Measurements from ENCODE around the gene FXYD6.
A peak's percentile ranks its signal among the peaks of the same experiment; 100 is the strongest.

Gene FXYD6

DNA sequence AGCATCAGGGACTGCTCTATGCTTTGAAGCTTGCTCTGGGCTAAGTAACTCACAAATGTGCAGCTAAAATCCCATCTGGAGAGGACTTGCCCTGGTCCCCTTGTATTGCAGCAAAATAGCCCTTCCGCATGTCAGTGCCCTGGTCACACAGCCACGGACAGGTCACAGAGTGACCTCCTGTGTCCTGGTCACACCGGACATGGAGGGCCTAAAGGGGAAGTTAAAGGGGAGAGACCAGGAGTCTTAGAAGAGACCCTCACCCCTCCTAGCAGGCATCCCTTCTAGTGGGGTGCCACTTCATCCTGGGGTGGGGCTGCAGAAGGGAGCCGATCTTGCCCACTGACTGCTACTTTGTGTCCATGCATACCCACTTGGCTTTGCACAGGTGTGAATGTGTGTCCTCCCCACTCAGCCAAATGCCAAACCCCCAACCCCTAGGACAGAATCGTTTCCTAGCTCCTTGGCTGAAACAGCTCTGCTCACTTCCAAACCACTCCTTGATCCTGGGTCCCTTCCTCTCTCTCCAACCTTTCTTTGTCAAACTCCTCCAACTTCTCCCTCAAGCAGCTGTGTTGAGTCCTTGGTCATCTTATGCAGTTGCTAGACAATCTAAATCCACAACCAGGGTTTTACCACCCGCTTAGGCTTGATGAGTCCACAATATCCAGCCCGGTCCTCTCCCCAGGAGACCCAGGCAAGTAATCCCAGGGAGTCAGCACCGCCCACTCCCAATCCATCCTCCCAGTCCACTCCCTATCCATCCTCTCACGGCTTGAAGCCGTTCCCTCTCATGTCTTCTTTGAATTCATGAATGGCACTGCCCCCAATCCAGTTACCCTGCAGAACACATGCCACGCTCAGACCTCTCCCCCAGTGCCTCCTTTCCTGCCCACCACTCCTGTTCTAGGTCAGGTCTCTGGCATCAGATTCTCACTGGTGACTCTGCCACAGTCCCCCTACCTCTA, 3.3 kb upstream of the FXYD6 start:
- TF ChIP-seq, protein P1, sequence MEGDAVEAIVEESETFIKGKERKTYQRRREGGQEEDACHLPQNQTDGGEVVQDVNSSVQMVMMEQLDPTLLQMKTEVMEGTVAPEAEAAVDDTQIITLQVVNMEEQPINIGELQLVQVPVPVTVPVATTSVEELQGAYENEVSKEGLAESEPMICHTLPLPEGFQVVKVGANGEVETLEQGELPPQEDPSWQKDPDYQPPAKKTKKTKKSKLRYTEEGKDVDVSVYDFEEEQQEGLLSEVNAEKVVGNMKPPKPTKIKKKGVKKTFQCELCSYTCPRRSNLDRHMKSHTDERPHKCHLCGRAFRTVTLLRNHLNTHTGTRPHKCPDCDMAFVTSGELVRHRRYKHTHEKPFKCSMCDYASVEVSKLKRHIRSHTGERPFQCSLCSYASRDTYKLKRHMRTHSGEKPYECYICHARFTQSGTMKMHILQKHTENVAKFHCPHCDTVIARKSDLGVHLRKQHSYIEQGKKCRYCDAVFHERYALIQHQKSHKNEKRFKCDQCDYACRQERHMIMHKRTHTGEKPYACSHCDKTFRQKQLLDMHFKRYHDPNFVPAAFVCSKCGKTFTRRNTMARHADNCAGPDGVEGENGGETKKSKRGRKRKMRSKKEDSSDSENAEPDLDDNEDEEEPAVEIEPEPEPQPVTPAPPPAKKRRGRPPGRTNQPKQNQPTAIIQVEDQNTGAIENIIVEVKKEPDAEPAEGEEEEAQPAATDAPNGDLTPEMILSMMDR (conservative IDR thresholded peaks at IDR 0.05; ENCODE audit: low read depth, low read length), result no peak
- DNase-seq (ENCODE audit: low read depth), result no peak
- H3K4me3 ChIP-seq (ENCODE audit: low read length), result no peak overlapping the region

DNA sequence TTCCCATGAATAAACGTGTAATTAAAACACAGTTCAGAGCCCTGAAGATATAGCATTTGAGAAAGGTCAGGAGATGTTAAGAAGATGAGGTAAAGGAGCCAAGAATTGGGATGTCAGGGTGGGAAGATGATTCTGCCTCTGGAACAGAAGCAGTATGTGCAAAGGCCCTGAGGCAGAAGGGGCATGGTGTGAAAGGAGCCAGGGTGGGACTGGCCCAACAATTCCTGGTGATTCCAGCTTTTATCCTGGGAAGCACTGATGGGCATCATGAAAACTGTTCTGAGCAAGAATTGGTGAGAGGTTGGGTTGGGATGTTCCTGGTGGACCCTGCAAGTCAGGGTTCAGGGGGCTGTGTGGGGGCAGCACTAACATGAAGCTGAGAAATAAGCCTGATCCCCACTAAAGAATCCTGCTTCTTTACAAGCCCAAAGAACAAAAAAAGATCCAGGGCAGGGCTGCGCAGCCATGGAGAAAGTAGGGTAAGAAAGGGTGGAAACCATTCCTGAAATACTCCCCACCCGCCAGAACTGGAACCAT, 2.5 kb upstream of the FXYD6 start:
- TF ChIP-seq, protein P1 (conservative IDR thresholded peaks at IDR 0.05; ENCODE audit: low read depth, low read length), result no peak
- no peak overlapping the region for H3K4me3 ChIP-seq (ENCODE audit: low read length)
- no peak for DNase-seq (ENCODE audit: low read depth)

DNA sequence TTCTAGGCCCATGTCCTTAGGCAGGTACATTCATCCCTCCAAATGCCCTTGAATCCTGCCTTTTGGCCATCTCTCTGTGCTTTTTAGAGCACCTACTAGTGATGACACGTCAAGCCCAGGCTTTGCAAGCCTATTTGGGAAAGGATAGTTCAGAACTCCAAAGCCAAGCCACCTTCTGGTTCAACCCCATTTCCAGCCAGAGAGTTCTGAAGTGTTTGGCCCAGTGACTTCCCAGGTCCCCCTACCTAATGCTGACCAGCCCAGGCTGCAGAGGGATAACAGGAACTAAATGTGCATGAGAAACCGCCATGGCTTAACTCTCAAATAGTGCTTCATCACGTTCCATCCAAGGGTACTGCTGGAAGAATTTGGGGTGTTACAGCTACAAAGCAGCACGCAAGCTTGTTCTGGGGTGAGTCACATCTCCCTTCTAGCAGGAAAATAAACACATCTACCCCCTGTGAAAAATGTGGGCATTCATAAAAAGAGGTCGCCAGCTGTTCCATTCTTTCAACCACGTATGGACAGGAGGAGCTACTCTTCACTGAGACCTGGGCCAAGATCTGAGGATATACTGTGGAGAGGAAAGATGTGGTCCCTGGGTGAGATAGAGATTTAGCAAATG, 2.0 kb upstream of the FXYD6 start:
- no peak overlapping the region for H3K4me3 ChIP-seq (ENCODE audit: low read length)
- DNase-seq (ENCODE audit: low read depth), result no peak
- TF ChIP-seq, protein P1 (conservative IDR thresholded peaks at IDR 0.05; ENCODE audit: low read depth, low read length), result no peak

DNA sequence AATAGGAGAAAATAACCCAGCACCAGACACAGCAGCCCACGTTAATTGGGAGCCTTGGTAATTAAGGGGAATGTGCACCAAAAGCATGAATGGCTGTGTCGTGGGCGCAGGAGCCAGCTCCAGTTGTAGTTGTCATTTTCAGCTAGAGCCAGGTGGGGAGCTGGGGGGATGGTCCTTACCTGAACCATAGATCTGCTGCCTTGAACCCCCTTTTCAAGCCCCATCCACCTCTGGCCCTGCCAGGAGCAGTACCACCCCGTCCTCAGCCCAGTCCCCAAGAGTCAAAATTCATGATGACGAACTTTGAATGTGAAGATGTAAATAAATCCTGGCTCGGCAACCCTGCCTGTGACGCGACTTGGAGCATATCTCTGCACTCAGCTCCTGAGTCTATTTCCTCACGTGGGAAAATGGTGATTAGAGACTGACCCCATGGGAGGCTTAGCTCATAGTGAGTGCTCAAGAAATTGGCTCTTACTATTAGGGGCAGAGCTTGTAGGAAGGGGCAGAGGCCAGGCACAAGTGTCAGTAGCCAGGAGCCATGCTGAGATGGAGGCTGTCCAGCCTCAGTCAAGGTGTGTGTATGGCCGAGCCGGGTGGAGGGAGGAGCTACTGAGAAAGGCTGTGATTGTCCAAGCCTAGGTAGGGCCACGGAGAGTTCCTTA, 794 bp upstream of the FXYD6 start:
- H3K4me3 ChIP-seq (ENCODE audit: low read length), result peak overlapping the region; percentile 28
- TF ChIP-seq, protein P1 (conservative IDR thresholded peaks at IDR 0.05; ENCODE audit: low read depth, low read length), result no peak
- no peak for DNase-seq (ENCODE audit: low read depth)

DNA sequence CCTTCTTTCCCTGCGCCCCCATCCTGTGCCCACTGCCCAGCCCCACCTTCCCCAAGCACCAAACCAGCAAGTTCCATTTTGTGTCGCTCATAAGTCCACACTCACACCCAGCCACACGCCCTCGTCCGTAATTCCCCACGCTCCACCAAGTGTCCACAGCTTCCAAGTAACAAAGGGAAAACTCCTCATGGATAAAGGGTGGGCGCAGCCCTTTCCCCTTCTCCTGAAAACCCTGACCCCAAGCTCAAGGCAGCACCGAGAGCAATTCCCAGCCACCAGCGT, 458 bp downstream of the FXYD6 start:
- TF ChIP-seq, protein P1 (conservative IDR thresholded peaks at IDR 0.05; ENCODE audit: low read depth, low read length), result no peak
- DNase-seq (ENCODE audit: low read depth), result no peak
- peak overlapping the region; percentile 45 for H3K4me3 ChIP-seq (ENCODE audit: low read length)

DNA sequence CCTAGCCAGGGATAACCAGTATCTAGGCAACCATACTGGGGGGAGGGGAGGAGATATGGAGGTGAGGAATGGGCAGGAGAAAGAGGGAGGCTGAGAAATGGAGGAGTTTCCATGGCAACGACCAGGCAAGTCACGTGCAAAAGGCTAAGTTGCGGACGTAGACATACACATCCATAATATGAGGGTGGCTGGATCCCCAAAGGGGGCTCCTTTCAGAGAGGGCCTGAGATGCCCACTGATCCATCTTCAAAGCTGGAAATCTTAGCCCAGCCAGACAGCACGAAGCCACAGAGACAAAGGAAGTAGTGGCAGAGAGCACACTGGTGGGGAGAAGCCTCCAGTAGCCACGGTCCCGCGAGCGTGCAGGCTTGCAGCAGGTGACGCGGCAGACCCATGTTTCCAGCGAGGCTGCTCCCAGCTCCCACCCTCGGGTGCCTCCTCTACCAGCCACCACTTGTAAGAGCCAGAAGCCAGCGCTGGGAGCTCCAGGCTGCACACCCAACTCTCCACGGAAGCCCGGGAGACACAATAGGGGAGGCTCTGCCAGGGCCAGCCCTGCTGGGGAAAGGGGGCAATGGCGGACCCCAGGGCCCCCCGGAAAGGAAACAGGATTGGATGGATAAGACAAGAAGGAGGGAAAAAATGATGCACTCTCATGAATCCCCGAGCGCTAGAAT, 938 bp downstream of the FXYD6 start:
- no peak for DNase-seq (ENCODE audit: low read depth)
- peak overlapping the region; percentile 45 for H3K4me3 ChIP-seq (ENCODE audit: low read length)
- TF ChIP-seq, protein P1 (conservative IDR thresholded peaks at IDR 0.05; ENCODE audit: low read depth, low read length), result no peak

Data from retinal pigment epithelial cell (primary cell).